ENCODE data around the gene MC5R.

MC5R gene

GRCh38 chr18:13801260-13801601, 22.7 kb upstream of the MC5R start:
- no peak for DNase-seq (ENCODE audit: low read depth, low spot score)
- Histone ChIP-seq H3K27ac (no peak overlapping the region), H3K9ac (ENCODE audit: insufficient read length) (no peak overlapping the region), H3K4me3 (peak overlapping the region; percentile 65), H3K9me3 (ENCODE audit: low read depth, low read length) (no peaks in the 10 kb centered on the region), H3K36me3 (ENCODE audit: insufficient read depth, low read length) (no peaks in the 10 kb centered on the region)
- TF ChIP-seq EZH2 (IDR thresholded peaks at IDR 0.05) (no peak), POLR2AphosphoS5 (IDR thresholded peaks at IDR 0.05; ENCODE audit: borderline replicate concordance, low read depth, low read length) (no peak), FOXP2 (optimal IDR thresholded peaks at IDR 0.05; ENCODE audit: control extremely low read depth, extremely low read length, insufficient read depth) (no peak)

DNA sequence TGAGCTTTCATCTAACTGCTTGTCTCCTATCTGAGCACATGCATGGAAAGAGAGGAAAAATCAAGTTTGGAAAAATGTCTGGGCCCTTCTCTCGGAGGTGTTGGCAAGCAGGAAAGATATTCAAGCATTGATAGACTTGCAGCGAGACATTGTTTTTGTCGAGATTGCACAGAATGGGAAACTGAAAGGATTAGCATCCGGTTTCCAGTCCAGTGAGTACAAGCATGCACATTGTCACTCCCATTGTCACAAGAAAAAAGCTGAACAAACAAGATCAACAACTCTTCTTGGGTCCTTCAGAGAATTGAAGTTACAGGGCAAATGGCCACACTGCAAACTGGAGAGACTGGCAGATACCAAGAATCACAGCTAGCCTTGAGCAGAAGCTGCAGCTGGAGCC, 19.6 kb upstream of the MC5R start:
- no peak for DNase-seq (ENCODE audit: low read depth, low spot score)
- TF ChIP-seq POLR2AphosphoS5 (IDR thresholded peaks at IDR 0.05; ENCODE audit: borderline replicate concordance, low read depth, low read length) (no peak), FOXP2 (optimal IDR thresholded peaks at IDR 0.05; ENCODE audit: control extremely low read depth, extremely low read length, insufficient read depth) (no peak), EZH2 (IDR thresholded peaks at IDR 0.05) (no peak)

GRCh38 chr18:13808294-13809042, 15.5 kb upstream of the MC5R start:
- TF ChIP-seq FOXP2 (optimal IDR thresholded peaks at IDR 0.05; ENCODE audit: control extremely low read depth, extremely low read length, insufficient read depth) (no peak), POLR2AphosphoS5 (IDR thresholded peaks at IDR 0.05; ENCODE audit: borderline replicate concordance, low read depth, low read length) (no peak), EZH2 (IDR thresholded peaks at IDR 0.05) (no peak)
- DNase-seq (ENCODE audit: low read depth, low spot score): no peak
- H3K4me3 ChIP-seq: no peak overlapping the region
- no peak overlapping the region for H3K27ac ChIP-seq
- H3K9me3 ChIP-seq (ENCODE audit: low read depth, low read length): no peaks in the 10 kb centered on the region
- H3K9ac ChIP-seq (ENCODE audit: insufficient read length): no peak overlapping the region
- H3K36me3 ChIP-seq (ENCODE audit: insufficient read depth, low read length): no peaks in the 10 kb centered on the region

More for the DNA sequence above, 19.6 kb upstream of the MC5R start:
- Histone ChIP-seq H3K9ac (ENCODE audit: insufficient read length) (no peak overlapping the region), H3K27ac (no peak overlapping the region), H3K36me3 (ENCODE audit: insufficient read depth, low read length) (no peaks in the 10 kb centered on the region), H3K4me3 (no peak overlapping the region), H3K9me3 (ENCODE audit: low read depth, low read length) (no peaks in the 10 kb centered on the region)

DNA sequence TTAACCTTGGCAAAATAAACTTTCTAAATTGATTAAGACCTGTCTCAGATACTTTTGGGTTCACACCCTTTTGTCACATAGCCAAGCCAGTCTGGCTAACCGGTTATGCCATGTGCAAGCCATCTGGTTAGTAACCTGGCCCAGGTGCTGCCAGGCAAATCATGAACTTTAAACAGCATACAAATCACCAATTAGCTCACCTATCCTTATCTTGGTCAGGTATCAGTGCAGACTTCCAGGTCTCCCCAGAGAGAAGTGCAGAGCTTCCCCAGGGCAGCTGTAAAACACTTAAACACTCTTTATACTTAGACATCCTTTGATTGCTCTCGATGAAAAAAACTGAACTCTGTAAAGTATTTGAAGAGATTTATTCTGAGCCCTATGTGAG, 14.9 kb upstream of the MC5R start:
- Histone ChIP-seq H3K9ac (ENCODE audit: insufficient read length) (no peak overlapping the region), H3K9me3 (ENCODE audit: low read depth, low read length) (no peaks in the 10 kb centered on the region), H3K4me3 (no peak overlapping the region), H3K36me3 (ENCODE audit: insufficient read depth, low read length) (no peaks in the 10 kb centered on the region), H3K27ac (no peak overlapping the region)
- no peak for DNase-seq (ENCODE audit: low read depth, low spot score)
- TF ChIP-seq EZH2 (IDR thresholded peaks at IDR 0.05) (no peak), POLR2AphosphoS5 (IDR thresholded peaks at IDR 0.05; ENCODE audit: borderline replicate concordance, low read depth, low read length) (no peak), FOXP2 (optimal IDR thresholded peaks at IDR 0.05; ENCODE audit: control extremely low read depth, extremely low read length, insufficient read depth) (no peak)

- no peak for DNase-seq (ENCODE audit: low read depth, low spot score)
- Histone ChIP-seq H3K9me3 (ENCODE audit: low read depth, low read length) (no peaks in the 10 kb centered on the region), H3K36me3 (ENCODE audit: insufficient read depth, low read length) (no peaks in the 10 kb centered on the region), H3K9ac (ENCODE audit: insufficient read length) (no peak overlapping the region), H3K27ac (no peak overlapping the region), H3K4me3 (no peak overlapping the region)
- TF ChIP-seq FOXP2 (optimal IDR thresholded peaks at IDR 0.05; ENCODE audit: control extremely low read depth, extremely low read length, insufficient read depth): no peak
- no peak for TF ChIP-seq EZH2 (IDR thresholded peaks at IDR 0.05)
- no peak for TF ChIP-seq POLR2AphosphoS5 (IDR thresholded peaks at IDR 0.05; ENCODE audit: borderline replicate concordance, low read depth, low read length)
Observed at GRCh38 chr18:13809531-13810255, 14.3 kb upstream of the MC5R start.

GRCh38 chr18:13810950-13811485, 12.9 kb upstream of the MC5R start:
- TF ChIP-seq POLR2AphosphoS5 (IDR thresholded peaks at IDR 0.05; ENCODE audit: borderline replicate concordance, low read depth, low read length) (no peak), FOXP2 (optimal IDR thresholded peaks at IDR 0.05; ENCODE audit: control extremely low read depth, extremely low read length, insufficient read depth) (no peak), EZH2 (IDR thresholded peaks at IDR 0.05) (no peak)
- Histone ChIP-seq H3K9me3 (ENCODE audit: low read depth, low read length) (no peaks in the 10 kb centered on the region), H3K4me3 (no peak overlapping the region), H3K27ac (no peak overlapping the region), H3K36me3 (ENCODE audit: insufficient read depth, low read length) (no peaks in the 10 kb centered on the region), H3K9ac (ENCODE audit: insufficient read length) (no peak overlapping the region)
- no peak for DNase-seq (ENCODE audit: low read depth, low spot score)

GRCh38 chr18:13811993-13812392, 12.0 kb upstream of the MC5R start:
- Histone ChIP-seq H3K4me3 (no peak overlapping the region), H3K9ac (ENCODE audit: insufficient read length) (no peak overlapping the region), H3K9me3 (ENCODE audit: low read depth, low read length) (no peaks in the 10 kb centered on the region), H3K27ac (no peak overlapping the region), H3K36me3 (ENCODE audit: insufficient read depth, low read length) (no peaks in the 10 kb centered on the region)
- TF ChIP-seq FOXP2 (optimal IDR thresholded peaks at IDR 0.05; ENCODE audit: control extremely low read depth, extremely low read length, insufficient read depth) (no peak), EZH2 (IDR thresholded peaks at IDR 0.05) (no peak), POLR2AphosphoS5 (IDR thresholded peaks at IDR 0.05; ENCODE audit: borderline replicate concordance, low read depth, low read length) (no peak)
- DNase-seq (ENCODE audit: low read depth, low spot score): no peak

DNA sequence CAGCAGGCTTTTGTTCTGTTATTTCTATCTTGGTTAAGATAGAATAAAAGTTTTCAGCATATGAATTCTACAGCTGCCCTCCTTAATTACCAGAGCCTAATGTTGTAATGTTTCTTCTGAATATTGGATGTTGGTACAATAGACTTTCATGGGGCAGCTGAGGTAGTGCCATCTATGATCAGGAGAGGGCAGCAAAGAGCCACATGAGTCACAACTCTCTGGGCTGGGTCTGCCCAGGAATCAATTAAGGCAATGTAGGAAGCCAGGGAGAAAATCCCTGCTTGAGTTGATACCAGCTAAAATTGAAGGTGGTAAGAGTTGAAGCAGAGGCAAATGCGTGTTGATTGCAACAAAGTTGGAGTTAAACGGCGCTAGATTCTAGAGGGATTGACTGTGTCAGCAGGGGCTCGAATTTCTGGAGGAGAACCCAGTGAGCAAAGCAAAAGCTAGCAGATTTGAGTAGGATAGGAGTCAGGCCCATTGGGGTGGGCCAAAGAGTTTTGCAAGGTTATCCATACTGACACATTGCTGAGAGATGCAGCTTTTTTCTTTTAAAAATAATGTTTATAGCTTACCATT, 10.6 kb upstream of the MC5R start:
- no peak overlapping the region for H3K4me3 ChIP-seq

More for the DNA sequence above, 10.6 kb upstream of the MC5R start:
- Histone ChIP-seq H3K9me3 (ENCODE audit: low read depth, low read length) (no peaks in the 10 kb centered on the region), H3K36me3 (ENCODE audit: insufficient read depth, low read length) (no peaks in the 10 kb centered on the region), H3K27ac (no peak overlapping the region), H3K9ac (ENCODE audit: insufficient read length) (no peak overlapping the region)
- peak; percentile 22 for DNase-seq (ENCODE audit: low read depth, low spot score)
- no peak for TF ChIP-seq FOXP2 (optimal IDR thresholded peaks at IDR 0.05; ENCODE audit: control extremely low read depth, extremely low read length, insufficient read depth)
- no peak for TF ChIP-seq POLR2AphosphoS5 (IDR thresholded peaks at IDR 0.05; ENCODE audit: borderline replicate concordance, low read depth, low read length)
- no peak for TF ChIP-seq EZH2 (IDR thresholded peaks at IDR 0.05)

All from SK-N-MC (cell line).